HG02610 (cell line): Measurements from ENCODE around the gene ZNF488.

Experiments
- ATAC-seq: cut with Tn5 transposase; IDR thresholded peaks from one replicate; pipeline ENCODE4 v1.9.1; 2021; ENCODE audit warnings: mild to moderate bottlenecking, moderate library complexity; ENCODE audit not compliant: unreplicated experiment

ZNF488 gene

GRCh38 chr10:47332371-47332770, 51.7 kb downstream of the ZNF488 start:
- no peak for ATAC-seq

- ATAC-seq, result no peak
Observed at GRCh38 chr10:47331954-47332353, 52.1 kb downstream of the ZNF488 start.

GRCh38 chr10:47331491-47331890, 52.6 kb downstream of the ZNF488 start:
- ATAC-seq, result no peak

- ATAC-seq, result no peak
Observed at GRCh38 chr10:47330804-47331203, 53.3 kb downstream of the ZNF488 start.

- no peak for ATAC-seq
Observed at GRCh38 chr10:47330366-47330765, 53.7 kb downstream of the ZNF488 start.

- no peak for ATAC-seq
Observed at GRCh38 chr10:47329855-47330254, 54.2 kb downstream of the ZNF488 start.

GRCh38 chr10:47326927-47327330, 57.2 kb downstream of the ZNF488 start:
- ATAC-seq, result no peak

- no peak for ATAC-seq
Observed at GRCh38 chr10:47326306-47326926, 57.7 kb downstream of the ZNF488 start.

GRCh38 chr10:47325303-47326291, 58.5 kb downstream of the ZNF488 start:
- no peak for ATAC-seq

GRCh38 chr10:47323636-47324296, 60.3 kb downstream of the ZNF488 start:
- ATAC-seq, result no peak

GRCh38 chr10:47323087-47323486, 61.0 kb downstream of the ZNF488 start:
- ATAC-seq, result no peak

GRCh38 chr10:47322300-47323061, 61.6 kb downstream of the ZNF488 start, which contains the start of gene GDF2:
GDF2 (plus strand) TSS chr10:47322454; CDS start chr10:47322669, 215 bp downstream.
- ATAC-seq, result no peak

GRCh38 chr10:47321521-47322195, 62.4 kb downstream of the ZNF488 start:
- no peak for ATAC-seq

- ATAC-seq, result no peak
Observed at GRCh38 chr10:47320812-47321211, 63.3 kb downstream of the ZNF488 start.

- ATAC-seq, result no peak
Observed at GRCh38 chr10:47319784-47320183, 64.3 kb downstream of the ZNF488 start.

- no peak for ATAC-seq
Observed at GRCh38 chr10:47318706-47319105, 65.4 kb downstream of the ZNF488 start.

- ATAC-seq, result no peak
Observed at GRCh38 chr10:47317251-47317650, 66.8 kb downstream of the ZNF488 start.

- ATAC-seq, result no peak
Observed at GRCh38 chr10:47316131-47316530, 68.0 kb downstream of the ZNF488 start.
